Measurements from ENCODE around the gene BET1L.

BET1L gene

DNA sequence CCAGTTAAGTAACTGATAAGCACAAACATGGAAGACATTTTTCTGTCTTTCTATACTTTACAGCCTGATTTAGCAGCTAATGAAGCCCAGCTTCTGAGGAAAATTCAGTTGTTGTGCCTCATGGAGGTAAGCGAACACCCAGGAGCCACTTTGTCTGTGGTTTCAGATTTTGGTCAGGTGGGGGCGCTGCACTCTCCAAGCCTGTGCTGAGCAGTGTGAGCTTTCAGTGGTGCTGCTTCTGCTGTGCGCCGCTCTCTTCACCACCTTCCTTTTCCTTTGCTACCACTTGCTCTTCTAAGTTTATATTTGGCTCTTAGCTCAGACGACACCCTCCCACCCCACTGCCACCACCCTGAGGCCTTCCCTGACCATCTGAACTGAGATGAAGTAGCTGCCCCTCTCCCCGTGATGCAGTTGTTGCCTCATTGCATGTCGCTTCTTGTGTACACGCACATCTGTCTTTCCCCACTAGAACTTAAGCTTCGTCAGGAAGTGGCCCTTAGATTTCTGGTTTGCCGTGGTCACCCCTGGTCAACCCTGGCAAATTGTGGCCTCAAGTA is 43.6 kb upstream of the BET1L start:
- TF ChIP-seq, protein P1, sequence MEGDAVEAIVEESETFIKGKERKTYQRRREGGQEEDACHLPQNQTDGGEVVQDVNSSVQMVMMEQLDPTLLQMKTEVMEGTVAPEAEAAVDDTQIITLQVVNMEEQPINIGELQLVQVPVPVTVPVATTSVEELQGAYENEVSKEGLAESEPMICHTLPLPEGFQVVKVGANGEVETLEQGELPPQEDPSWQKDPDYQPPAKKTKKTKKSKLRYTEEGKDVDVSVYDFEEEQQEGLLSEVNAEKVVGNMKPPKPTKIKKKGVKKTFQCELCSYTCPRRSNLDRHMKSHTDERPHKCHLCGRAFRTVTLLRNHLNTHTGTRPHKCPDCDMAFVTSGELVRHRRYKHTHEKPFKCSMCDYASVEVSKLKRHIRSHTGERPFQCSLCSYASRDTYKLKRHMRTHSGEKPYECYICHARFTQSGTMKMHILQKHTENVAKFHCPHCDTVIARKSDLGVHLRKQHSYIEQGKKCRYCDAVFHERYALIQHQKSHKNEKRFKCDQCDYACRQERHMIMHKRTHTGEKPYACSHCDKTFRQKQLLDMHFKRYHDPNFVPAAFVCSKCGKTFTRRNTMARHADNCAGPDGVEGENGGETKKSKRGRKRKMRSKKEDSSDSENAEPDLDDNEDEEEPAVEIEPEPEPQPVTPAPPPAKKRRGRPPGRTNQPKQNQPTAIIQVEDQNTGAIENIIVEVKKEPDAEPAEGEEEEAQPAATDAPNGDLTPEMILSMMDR (conservative IDR thresholded peaks at IDR 0.05), result peak; percentile 69
- H3K27ac ChIP-seq, result no peak overlapping the region

DNA sequence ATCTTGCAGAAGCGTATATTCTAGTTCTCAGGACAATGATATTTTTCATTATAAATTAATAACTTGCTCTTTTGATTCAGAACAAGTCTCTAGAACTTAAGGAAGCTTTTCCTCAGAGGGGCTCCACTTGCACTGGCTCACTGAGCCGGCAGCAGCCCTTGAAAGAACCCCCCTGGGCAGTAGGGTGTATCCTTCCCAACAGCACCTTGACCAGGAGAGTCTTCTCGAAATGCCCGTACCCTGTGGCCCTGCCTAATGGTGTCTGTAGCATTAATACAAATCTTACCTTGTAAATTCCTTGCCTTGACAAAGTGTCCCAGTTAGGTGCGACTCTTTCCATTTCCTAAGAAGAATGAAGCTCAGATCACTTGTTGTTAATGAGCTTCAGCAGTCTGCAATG is 43.1 kb upstream of the BET1L start:
- H3K27ac ChIP-seq, result no peak overlapping the region

DNA sequence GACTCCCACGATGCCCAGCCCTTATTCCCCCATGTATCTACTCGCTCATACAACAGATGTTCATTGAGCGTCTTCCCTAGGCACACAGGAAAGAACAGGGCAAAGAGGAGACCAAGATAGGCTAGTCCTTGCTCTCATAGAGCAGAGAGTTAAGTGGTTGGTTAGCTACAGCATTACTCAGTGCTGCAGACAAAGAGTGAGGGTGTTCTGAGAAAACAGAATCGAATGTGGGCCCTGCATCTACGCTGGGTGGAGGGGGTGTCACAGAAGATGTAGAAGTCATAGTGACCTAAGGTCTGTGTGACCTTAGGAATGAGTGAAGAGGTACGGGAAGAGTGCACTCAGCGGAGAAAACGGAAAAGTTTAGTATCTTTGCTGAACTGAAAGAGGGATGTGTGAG is 41.9 kb upstream of the BET1L start:
- no peak overlapping the region for H3K27ac ChIP-seq
- TF ChIP-seq, protein P1 (conservative IDR thresholded peaks at IDR 0.05), result no peak

More for the DNA sequence above, 43.1 kb upstream of the BET1L start:
- TF ChIP-seq, protein P1 (conservative IDR thresholded peaks at IDR 0.05), result no peak

DNA sequence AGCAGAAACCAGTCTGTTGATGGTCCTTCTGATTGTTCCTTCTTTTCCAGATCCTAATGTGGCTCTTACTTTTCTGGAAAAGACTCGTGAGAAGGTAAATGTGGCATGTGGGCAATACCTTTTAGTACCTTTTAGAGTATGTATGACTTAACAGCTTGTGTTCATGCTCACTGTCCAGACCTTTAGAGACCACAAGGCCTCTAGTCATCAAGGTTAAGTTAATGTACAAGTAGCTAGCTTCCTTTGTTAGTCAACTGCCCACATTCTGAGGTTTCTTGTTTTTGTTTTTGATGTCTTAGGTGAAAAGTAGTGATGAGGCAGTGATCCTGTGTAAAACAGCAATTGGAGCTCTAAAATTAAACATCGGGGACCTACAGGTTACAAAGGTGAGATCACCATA is 37.2 kb upstream of the BET1L start:
- no peak overlapping the region for H3K27ac ChIP-seq
- TF ChIP-seq, protein P1 (conservative IDR thresholded peaks at IDR 0.05), result no peak

DNA sequence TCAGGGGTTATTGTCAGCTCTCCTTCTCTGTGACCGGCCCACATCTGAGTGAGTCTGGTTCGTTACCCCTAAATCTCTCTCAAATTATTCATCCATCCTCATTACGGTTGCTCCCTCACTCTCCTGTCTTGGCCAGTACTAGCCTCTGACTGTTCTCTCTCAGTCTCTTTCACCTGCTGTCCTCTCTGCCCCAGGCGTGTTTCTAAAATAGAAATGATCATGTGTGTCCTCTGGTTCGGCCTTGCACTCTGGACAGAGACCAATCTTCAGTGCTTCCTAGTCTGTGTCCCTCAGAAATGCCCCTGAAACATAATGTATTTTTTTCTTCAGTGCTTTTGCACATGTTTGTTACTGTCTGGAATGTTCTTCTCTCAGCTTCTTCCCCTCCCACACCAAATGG is 34.4 kb upstream of the BET1L start:
- peak overlapping the region; percentile 85 for H3K27ac ChIP-seq
- TF ChIP-seq, protein P1 (conservative IDR thresholded peaks at IDR 0.05), result no peak

DNA sequence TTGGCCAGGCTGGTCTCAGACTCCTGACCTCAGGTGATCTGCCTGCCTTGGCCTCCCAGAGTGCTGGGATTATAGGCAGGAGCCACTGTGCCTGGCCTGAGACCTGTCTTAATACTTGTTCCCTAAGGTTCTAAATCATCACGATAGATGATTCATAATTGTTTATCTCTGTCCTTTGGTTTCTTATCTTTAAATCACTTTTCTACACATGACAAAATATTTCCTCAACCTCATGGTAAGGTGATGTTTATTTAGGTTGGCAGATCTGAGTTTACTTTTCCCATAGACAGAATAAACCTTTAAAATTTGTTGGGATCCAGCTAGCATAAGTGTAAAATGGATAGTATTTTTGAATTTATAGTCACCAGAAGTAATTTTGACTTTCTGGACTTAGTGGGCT is 33.1 kb upstream of the BET1L start:
- peak overlapping the region; percentile 85 for H3K27ac ChIP-seq
- TF ChIP-seq, protein P1 (conservative IDR thresholded peaks at IDR 0.05), result no peak

DNA sequence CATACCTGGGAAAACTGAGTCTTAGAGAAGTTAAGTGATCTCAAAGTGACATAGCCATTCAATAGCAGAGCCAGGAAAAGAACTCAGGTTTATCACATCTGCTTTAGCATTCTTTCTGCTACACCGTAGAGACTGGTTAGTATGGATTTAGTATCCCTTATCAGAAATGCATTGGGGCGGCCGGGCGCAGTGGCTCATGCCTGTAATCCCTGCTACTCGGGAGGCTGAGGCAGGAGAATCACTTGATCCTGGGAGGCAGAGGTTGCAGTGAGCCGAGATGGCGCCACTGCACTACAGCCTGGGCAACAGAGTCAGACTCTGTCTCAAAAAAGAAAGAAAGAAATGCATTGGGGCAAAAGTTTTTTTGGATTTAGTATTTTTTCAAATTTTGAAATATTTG is 31.1 kb upstream of the BET1L start:
- peak overlapping the region; percentile 85 for H3K27ac ChIP-seq

DNA sequence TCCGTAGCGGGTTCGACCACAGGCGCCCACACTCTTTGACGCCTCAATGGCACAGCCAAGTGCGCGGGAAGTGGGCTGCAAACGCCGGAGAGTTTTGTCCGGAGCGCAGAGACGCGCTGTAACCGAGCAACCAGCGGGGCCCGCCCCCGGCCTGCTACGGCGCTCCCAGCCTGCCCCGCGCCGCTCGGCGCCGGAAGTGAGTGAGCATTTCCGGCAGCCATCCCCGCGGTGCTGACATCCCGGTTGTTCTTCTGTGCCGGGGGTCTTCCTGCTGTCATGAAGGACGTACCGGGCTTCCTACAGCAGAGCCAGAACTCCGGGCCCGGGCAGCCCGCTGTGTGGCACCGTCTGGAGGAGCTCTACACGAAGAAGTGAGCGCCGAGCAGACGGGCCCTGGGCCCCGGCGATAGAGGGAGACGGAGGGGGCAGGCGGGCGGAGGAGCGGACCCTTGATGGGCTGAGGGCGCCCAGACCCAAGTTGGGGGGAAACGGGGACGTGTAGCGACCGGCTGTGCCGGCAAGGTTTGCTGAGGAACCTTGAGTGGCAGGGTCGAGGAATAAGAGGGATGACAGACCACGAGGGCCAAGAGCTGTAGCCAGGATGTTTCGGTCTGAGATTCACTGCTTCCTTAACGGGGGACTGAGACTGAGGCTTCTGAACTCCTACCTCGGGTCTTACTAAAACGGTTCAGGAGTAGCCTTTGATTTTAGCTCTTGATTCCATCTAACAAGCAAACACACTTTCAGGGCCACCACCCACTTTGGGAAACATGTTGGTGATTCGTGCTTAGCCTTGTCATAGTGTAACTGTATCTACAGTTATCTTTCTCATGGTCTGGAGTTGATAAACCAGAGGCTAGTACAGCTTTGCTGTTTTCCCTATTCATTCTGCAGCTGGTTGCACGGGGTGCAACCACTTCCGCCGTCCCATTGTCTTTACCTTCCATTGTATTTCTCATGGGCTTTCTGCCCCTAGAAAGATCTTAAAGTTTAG is 29.9 kb upstream of the BET1L start, which contains the start of gene PSMD13:
Gene PSMD13, plus strand, starts transcription at position 203 of the 994 bp plus-strand sequence. Its CDS starts 74 bp downstream, at position 277.
- TF ChIP-seq, protein P1 (conservative IDR thresholded peaks at IDR 0.05), result no peak
- peak within 1 kb of the TSS; percentile 89 for H3K27ac ChIP-seq
